Cardiac fibroblast (primary cell): ENCODE measurements around the gene SCN4A.

ENCODE experiments used
- DNase-seq, 2 donors: peaks; one replicate each; pipeline versions ENCODE4 v3.0.0 to v3.0.0-alpha.2; 2010; ENCODE audit warnings: low read depth in 2 of 2
- H3K4me3 ChIP-seq, 2 donors: replicated peaks in 1 of 2; 1 replicate in 1 of 2; 2 replicates in 1 of 2; pipeline ENCODE4 v1.5.1; 2011; ENCODE audit warnings: low read depth in 2 of 2, low read length in 2 of 2, mild to moderate bottlenecking in 2 of 2, moderate library complexity in 1 of 2
- CTCF ChIP-seq: IDR thresholded peaks from one replicate; pipeline ENCODE4 v1.5.1; 2011; ENCODE audit warnings: low read depth, mild to moderate bottlenecking, low read length, inconsistent platforms

SCN4A gene

GRCh38 chr17:63960430-63960829 is 12.3 kb downstream of the SCN4A start:
- TF ChIP-seq CTCF = no peak
- DNase-seq = no peak
- H3K4me3 ChIP-seq = no peak overlapping the region

- no peak for DNase-seq
- TF ChIP-seq CTCF = no peak
- no peak overlapping the region for H3K4me3 ChIP-seq
Measured at GRCh38 chr17:63960006-63960405, 12.7 kb downstream of the SCN4A start.

GRCh38 chr17:63956296-63956920 is 16.3 kb downstream of the SCN4A start:
- DNase-seq = peak; percentile 17 to 64
- no peak for TF ChIP-seq CTCF
- no peak overlapping the region for H3K4me3 ChIP-seq

- no peak for TF ChIP-seq CTCF
- no peak overlapping the region for H3K4me3 ChIP-seq
- DNase-seq = no peak
Measured at GRCh38 chr17:63955791-63956190, 16.9 kb downstream of the SCN4A start.

- no peak for DNase-seq
- no peak for TF ChIP-seq CTCF
- H3K4me3 ChIP-seq = no peak overlapping the region
Measured at GRCh38 chr17:63955232-63955631, 17.5 kb downstream of the SCN4A start.

- no peak overlapping the region for H3K4me3 ChIP-seq
- TF ChIP-seq CTCF = no peak
- DNase-seq = no peak
Measured at GRCh38 chr17:63954402-63955063, 18.2 kb downstream of the SCN4A start.
